C4-2B (cell line): Measurements from ENCODE around the gene QTRT2.

ENCODE experiments used
- ZFX ChIP-seq: fragments of 450-650 bp; IDR thresholded peaks from 2 replicates; pipeline ENCODE4 v1.6.1; 2017
- TF ChIP-seq, protein P1 (sequence below): fragments of 450-650 bp; conservative IDR thresholded peaks from 2 replicates; pipeline ENCODE4 v1.5.1; 2017; ENCODE audit warnings: mild to moderate bottlenecking

DNA sequence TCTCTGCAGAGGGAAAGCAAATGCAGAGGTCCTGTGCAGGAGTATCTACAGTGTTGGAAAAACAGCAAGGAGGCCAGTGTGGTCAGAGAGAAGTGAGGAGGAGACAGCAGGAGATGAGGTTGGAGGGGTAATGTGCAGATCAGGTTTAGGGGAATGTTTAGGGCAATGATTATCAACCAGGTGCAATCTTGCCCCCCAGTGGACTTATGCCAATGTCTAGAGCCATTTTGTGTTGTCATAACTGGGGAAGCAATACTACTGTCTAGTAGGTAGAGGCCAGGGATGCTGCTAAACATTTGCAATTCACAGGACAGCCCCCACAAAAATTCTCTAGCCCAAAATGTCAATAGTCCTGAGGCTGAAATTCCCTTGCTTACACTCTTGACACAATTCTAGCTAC lies 13.3 kb upstream of the QTRT2 start:
- TF ChIP-seq, protein P1, sequence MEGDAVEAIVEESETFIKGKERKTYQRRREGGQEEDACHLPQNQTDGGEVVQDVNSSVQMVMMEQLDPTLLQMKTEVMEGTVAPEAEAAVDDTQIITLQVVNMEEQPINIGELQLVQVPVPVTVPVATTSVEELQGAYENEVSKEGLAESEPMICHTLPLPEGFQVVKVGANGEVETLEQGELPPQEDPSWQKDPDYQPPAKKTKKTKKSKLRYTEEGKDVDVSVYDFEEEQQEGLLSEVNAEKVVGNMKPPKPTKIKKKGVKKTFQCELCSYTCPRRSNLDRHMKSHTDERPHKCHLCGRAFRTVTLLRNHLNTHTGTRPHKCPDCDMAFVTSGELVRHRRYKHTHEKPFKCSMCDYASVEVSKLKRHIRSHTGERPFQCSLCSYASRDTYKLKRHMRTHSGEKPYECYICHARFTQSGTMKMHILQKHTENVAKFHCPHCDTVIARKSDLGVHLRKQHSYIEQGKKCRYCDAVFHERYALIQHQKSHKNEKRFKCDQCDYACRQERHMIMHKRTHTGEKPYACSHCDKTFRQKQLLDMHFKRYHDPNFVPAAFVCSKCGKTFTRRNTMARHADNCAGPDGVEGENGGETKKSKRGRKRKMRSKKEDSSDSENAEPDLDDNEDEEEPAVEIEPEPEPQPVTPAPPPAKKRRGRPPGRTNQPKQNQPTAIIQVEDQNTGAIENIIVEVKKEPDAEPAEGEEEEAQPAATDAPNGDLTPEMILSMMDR: no peak
- no peak for TF ChIP-seq ZFX
